ENCODE results near the gene MED28. TPM values are rescaled to one million over a fixed set of nuclear protein-coding genes. Genes with fewer than 3 reads are reported as not detected.

Gene MED28
- polyA plus RNA-seq, 1 donor (not counting 4 experiments of a cell fraction or from before 2014, with no cell fraction given) = 22.5 TPM

- no peak for FAIRE-seq
These were observed 53.3 kb downstream of the MED28 start for GRCh38 chr4:17667653-17668201.

DNA sequence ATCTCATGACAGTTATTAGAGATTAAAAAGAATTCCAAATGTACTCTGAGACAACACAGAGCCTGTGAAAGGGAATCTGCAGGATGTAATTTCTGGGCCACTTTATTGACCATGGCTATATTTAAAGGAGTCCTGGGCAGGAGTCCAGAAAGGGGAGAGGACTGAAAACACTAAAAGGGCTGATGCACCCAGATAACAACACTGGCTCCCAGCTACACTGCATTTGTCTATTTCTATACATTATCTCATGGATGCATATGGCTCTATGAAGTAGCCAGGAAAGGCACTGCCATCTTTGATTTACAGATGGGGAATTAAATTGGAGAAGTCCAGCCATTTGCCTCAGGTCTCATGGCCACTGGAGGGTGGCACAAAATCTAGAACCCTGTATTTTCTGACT, 56.0 kb downstream of the MED28 start:
- Histone ChIP-seq H3K79me2 (ENCODE audit: control insufficient read depth, insufficient read depth, low read length) (no peaks in the 10 kb centered on the region), H3K4me3 (ENCODE audit: control insufficient read depth in 2 of 3, extremely low read depth in 1 of 3, insufficient read depth in 2 of 3, low read depth in 1 of 3, low read length in 3 of 3) (no peak overlapping the region), H3K9me3 (ENCODE audit: control insufficient read depth, low read depth, low read length) (no peaks in the 10 kb centered on the region), H4K20me1 (ENCODE audit: control insufficient read depth, extremely low read depth, insufficient read depth, low read length) (no peaks in the 10 kb centered on the region), H3K27ac (ENCODE audit: control insufficient read depth, insufficient read depth, low read length) (no peak overlapping the region), H3K36me3 (ENCODE audit: control insufficient read depth in 2 of 2, extremely low read depth in 1 of 2, insufficient read depth in 2 of 2, low read length in 2 of 2) (no peaks in the 10 kb centered on the region), H2AFZ (ENCODE audit: control insufficient read depth, low read length) (no peak overlapping the region), H3K4me2 (ENCODE audit: control insufficient read depth, extremely low read depth, insufficient read depth, low read depth, low read length) (no peak overlapping the region), H3K9ac (ENCODE audit: control insufficient read depth, extremely low read depth, insufficient read depth, low read length) (no peak overlapping the region), H3K4me1 (ENCODE audit: control insufficient read depth, extremely low read depth, insufficient read depth, low read length) (no peaks in the 10 kb centered on the region), H3K9me1 (ENCODE audit: control insufficient read depth, extremely low read depth, insufficient read depth, low read length) (no peaks in the 10 kb centered on the region), H3K27me3 (ENCODE audit: control insufficient read depth, extremely low read depth, insufficient read depth, low read length) (no peaks in the 10 kb centered on the region)
- no peak for DNase-seq (ENCODE audit: low read depth, low spot score)
- dilution Hi-C loops (cut with MboI; ENCODE audit: extremely low pct_ligation_motif_present, low sequenced_read_pairs) = no loop called here
- no peak for FAIRE-seq
- TF ChIP-seq CTCF (optimal IDR thresholded peaks at IDR 0.05 in 1 of 3, IDR thresholded peaks at IDR 0.05 in 1 of 3, conservative IDR thresholded peaks at IDR 0.05 in 1 of 3; ENCODE audit: extremely low read depth in 1 of 3, insufficient read depth in 2 of 3, low read length in 3 of 3) (no peak), EZH2 (IDR thresholded peaks at IDR 0.05; ENCODE audit: low read length) (no peak)

More at GRCh38 chr4:17667653-17668201, 53.3 kb downstream of the MED28 start:
- no peaks in the 10 kb centered on the region for H3K27me3 ChIP-seq (ENCODE audit: control insufficient read depth, extremely low read depth, insufficient read depth, low read length)
- H4K20me1 ChIP-seq (ENCODE audit: control insufficient read depth, extremely low read depth, insufficient read depth, low read length) = no peaks in the 10 kb centered on the region
- H3K27ac ChIP-seq (ENCODE audit: control insufficient read depth, insufficient read depth, low read length) = no peak overlapping the region
- H3K4me2 ChIP-seq (ENCODE audit: control insufficient read depth, extremely low read depth, insufficient read depth, low read depth, low read length) = no peak overlapping the region
- H3K9ac ChIP-seq (ENCODE audit: control insufficient read depth, extremely low read depth, insufficient read depth, low read length) = no peak overlapping the region
- H3K79me2 ChIP-seq (ENCODE audit: control insufficient read depth, insufficient read depth, low read length) = no peaks in the 10 kb centered on the region
- no peaks in the 10 kb centered on the region for H3K36me3 ChIP-seq (ENCODE audit: control insufficient read depth in 2 of 2, extremely low read depth in 1 of 2, insufficient read depth in 2 of 2, low read length in 2 of 2)
- TF ChIP-seq EZH2 (IDR thresholded peaks at IDR 0.05; ENCODE audit: low read length) (no peak), CTCF (optimal IDR thresholded peaks at IDR 0.05 in 1 of 3, IDR thresholded peaks at IDR 0.05 in 1 of 3, conservative IDR thresholded peaks at IDR 0.05 in 1 of 3; ENCODE audit: extremely low read depth in 1 of 3, insufficient read depth in 2 of 3, low read length in 3 of 3) (no peak)
- dilution Hi-C loops (cut with MboI; ENCODE audit: extremely low pct_ligation_motif_present, low sequenced_read_pairs) = no loop called here
- no peak for DNase-seq (ENCODE audit: low read depth, low spot score)
- H3K9me3 ChIP-seq (ENCODE audit: control insufficient read depth, low read depth, low read length) = no peaks in the 10 kb centered on the region
- H3K9me1 ChIP-seq (ENCODE audit: control insufficient read depth, extremely low read depth, insufficient read depth, low read length) = no peaks in the 10 kb centered on the region
- H3K4me3 ChIP-seq (ENCODE audit: control insufficient read depth in 2 of 3, extremely low read depth in 1 of 3, insufficient read depth in 2 of 3, low read depth in 1 of 3, low read length in 3 of 3) = no peak overlapping the region
- no peak overlapping the region for H2AFZ ChIP-seq (ENCODE audit: control insufficient read depth, low read length)
- no peaks in the 10 kb centered on the region for H3K4me1 ChIP-seq (ENCODE audit: control insufficient read depth, extremely low read depth, insufficient read depth, low read length)

All from keratinocyte (primary cell).